Measurements from ENCODE around the gene ETS1.

ETS1 gene

DNA sequence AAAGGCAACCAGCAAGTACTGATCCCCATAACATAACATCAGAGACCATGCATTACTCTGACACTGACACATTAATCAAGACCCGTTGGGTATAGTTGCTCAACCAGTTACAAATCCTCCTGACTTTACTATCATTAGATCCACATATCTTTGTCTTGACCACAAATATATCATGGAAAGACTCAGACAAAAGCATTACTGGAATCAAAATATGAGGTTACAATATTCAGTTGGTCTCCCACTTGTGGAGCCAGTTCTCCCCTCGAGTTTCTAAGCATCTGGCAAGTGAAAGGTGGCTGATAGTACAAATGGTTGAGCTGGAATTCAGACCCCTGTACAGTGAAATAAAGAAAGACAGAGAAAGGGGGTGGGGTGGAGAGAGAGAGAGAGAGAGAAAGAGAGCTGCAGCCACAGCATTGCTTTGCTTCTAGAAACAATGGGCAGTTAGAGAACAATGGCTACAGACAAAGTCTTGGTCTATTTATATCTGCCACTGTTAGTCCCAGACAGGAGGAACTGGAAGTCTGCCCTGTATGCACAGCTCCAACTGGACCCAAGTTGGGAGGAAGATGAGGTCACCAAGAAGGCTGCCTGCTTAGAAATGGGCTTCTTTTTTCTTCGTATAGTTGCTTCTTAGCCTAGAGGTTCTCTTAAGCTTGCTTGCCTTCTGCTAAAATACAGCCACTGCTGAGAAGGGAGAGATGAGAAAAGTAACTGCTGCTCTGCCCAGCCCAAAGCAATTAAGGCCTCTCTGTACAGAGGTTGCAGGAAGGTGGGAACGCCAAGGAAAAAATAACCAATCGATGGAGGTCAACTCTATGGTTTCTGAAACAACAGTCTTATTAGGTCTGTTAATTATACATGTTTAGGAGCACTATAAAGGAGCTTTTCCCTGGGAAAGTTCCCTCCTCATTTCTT lies 85.5 kb downstream of the ETS1 start:
- DNase-seq (ENCODE audit: low spot score): peak; percentile 97

DNA sequence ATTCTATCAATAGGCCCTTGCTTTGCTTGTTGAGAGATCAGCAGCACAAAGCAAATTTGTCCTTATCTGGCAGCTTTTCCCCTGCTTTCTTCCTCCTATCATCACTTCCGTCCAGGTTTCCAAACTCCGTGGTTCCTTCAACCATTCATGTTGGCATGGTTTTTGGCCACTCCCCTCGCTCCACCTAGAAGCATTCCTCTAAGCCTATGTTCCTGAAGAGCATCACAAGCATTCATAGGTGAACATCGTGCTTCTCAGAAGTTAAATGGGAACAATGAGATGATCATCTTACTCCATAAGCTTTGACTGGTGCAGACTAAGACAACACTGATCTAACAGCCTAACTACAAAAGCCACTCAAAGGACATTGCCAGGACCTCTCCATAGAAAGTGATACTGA lies 86.3 kb downstream of the ETS1 start:
- no peak for DNase-seq (ENCODE audit: low spot score)

DNA sequence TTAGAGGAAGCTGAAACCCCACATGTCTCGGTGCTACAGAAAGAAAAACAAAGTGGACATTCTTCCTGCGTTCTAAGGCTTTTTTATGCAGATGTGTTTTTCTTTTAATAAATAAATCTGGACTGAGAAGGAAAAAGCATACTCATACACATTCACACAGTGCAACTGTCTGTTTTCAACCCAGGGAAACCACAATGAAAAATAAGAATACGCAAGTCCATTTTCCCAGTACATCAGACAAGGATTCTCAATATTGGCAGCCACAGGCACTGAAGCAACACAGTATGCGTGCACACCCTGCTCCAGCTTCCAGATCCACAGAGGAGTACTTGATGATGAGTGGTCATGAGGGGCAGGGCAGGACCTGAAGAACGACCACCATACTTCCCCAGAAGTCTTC lies 86.9 kb downstream of the ETS1 start:
- no peak for DNase-seq (ENCODE audit: low spot score)

DNA sequence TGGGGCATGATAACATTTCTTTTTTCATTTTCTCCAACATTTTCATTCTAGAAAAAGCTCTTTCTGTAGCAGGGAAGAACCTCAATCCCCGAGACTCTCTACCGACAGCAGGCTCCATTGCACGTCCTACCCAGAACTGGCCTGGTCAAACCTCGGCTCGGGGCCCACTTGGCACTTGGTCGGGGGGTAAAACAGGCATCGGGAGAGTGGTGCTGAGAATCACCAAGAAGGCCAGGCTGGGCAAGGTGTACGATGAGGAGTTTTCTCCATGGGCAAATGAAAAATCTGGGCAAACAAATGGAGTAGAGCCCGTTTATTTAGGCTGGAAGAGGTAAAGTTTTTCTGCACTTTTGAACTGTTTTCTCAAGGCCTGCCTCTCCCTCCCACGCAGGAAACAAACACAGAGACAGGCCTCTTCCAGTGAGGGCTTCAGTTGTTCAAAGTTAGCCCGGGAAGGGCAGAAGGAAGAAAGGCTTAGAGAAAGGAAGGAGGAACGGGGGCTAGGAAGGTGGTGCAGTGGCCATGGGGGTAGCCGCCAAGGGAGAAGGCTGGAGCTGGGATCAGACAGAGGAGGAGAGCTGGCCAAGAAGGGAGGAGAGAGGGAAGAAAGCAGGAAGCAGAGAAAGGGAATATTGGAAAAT lies 87.6 kb downstream of the ETS1 start:
- DNase-seq (ENCODE audit: low spot score): no peak

DNA sequence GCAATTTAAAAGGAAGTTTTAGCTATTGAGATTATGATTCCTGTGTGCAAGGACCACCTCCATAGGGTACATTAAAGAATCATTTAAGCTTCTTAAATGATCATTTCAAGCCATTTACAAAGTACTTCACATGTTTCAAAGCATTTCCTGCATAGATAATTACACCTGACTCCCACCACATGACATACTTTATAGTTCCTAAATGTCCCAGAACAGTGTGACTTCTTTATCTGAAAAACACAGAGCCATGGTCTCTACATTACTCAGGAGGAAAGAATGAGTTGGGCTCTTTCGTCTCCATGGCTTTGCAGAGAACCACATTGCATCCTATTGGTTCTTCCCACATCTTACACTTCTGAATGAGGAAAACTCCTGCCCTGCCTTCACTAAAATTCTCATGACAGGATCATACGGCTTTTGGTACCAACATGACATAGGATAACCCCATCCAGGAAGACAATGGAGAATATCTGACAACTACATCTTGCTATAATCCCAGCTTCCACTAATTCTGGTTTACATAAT lies 88.6 kb downstream of the ETS1 start:
- no peak for DNase-seq (ENCODE audit: low spot score)

DNA sequence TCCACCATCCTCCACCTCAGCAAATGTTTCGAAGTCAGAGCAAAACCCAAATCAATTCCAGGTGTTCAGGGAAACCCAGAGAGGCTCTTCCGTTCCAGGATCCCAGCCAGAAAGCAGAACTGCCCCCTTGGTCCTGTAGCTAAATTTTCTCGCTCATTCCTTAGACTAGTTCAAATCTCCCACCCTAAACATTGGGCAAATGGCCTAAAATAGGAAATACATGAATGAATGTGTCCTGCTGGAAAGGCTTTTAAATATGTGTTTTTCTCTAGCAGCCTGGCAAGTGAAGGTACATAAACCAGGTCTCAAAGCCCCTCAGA lies 89.6 kb downstream of the ETS1 start:
- no peak for DNase-seq (ENCODE audit: low spot score)

DNA sequence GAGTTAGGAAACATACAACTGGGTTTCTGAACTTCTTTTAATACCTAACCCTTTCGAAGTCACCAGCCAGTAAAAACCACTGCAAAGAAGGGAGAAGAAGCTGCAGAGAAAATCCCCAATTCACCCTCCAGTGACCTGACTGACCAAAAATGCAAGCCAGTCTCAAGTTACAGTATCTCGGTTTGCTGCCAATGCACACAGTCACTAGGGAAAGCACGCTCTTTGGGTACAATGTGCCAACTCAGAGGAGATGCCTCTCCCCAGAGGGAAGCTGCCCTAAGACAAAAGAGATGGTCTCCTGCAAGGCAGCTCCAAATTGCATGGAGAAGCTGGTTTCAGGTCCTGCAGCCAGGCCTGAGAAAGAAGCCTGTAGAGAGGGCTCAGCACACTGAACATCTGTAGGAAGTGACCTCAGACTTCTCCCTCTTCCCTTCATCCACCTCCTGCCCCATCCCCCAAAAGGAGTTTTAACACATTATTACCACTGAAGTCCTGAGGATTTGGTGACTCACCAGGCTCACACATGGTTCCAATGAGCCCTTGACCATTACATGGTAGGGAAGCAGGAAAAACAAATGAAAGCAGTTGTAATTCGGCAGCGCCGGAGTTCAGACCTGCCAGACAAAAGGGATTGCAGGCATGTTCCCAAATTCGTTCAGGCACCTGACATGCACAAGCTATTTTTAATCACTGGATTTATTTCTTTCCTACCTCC lies 90.1 kb downstream of the ETS1 start:
- DNase-seq (ENCODE audit: low spot score): peak; percentile 78

DNA sequence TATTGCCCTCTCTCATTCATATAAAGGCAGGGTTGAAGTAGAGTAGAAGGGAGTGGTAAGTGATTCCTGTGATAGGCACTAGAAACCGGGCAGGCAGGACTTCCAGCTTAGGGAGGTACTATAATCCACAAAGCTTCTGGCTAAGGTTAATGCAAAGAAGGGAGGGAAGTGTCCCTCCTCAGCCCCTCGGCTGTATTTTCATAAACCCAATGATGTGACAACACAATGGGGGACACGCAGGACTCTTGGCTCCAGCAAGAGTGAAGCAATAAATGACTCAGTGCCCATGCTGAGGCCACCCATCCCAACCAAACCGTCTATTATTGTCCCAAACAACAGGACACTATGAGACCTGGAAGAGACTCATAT lies 90.7 kb downstream of the ETS1 start:
- DNase-seq (ENCODE audit: low spot score): no peak

DNA sequence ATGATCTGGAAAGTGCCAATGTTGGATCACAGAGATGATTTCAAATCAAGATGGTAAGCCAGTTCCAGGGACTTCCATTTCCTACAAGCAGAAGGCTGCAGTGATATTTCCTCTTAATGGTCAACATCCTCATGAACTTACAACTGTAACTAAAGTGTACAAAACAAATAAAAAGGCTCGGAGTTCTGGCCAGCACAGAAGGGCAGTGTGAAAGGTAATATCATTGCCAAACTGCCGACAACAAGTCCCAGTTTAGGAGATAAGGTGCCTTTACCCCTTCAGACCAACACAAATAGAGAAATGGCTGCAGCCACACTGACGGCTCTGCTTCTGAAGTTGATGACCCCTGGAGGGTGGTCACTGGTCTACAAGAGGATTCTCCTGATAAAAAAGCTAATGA lies 91.1 kb downstream of the ETS1 start:
- DNase-seq (ENCODE audit: low spot score): no peak

DNA sequence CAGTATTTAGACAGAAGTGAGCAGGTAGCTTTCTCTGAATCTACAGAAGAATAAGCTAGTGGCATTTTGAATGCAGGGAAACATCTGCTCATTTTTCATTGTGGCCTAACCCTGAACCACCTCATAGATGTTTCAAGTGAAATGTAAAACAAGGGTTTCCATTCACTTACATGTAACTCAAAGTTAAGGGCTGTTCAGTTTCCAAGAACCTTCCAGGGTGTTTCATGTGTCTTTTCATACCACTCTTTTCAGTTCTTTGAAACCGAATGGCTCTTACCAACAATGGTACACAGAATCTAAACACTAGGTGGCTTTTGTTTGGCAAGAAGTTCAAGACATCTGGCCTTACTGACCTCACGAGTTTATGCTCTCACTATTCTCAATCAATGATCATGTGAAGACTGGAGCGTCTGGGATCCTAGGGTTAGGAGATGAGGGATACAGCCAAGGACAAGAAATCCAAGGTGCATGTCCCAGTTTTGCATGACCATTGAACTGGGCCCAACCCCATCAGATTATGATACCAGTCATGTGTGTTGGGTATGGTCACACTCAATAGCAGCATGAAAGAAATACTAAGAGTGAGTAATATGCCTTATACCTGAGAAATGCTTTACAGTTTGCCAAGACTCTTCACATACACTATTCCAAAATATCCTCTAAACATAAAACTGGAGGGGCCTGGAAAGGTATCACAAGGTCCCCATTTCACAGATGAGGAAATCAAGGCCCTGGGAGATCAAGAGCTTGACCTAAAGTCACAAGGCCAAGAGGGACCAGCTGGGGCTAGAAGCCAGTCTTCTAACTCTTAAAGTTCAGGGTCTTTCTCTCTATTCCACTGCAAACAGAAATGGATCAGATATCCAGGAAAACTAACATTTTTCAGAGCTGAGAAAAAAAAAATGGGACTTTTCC lies 92.7 kb downstream of the ETS1 start:
- DNase-seq (ENCODE audit: low spot score): no peak

DNA sequence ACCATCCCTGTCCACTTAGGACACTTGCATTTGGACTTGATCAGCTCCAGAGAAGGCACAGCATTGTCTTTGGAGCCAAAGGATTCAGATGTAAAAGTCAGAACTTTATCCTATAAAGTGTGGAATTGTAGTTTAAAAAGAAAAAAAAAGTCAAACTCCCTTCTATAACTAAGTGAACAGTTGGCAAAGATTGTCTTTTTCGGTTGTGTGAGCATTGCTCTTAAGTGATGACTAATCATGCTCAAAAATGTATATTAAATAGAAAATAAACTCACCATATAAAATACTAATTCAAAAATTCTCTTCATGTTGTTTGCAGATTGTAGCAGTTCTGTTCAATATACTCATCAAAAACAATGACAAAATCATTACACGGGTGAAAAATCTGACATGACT lies 93.8 kb downstream of the ETS1 start:
- DNase-seq (ENCODE audit: low spot score): no peak

DNA sequence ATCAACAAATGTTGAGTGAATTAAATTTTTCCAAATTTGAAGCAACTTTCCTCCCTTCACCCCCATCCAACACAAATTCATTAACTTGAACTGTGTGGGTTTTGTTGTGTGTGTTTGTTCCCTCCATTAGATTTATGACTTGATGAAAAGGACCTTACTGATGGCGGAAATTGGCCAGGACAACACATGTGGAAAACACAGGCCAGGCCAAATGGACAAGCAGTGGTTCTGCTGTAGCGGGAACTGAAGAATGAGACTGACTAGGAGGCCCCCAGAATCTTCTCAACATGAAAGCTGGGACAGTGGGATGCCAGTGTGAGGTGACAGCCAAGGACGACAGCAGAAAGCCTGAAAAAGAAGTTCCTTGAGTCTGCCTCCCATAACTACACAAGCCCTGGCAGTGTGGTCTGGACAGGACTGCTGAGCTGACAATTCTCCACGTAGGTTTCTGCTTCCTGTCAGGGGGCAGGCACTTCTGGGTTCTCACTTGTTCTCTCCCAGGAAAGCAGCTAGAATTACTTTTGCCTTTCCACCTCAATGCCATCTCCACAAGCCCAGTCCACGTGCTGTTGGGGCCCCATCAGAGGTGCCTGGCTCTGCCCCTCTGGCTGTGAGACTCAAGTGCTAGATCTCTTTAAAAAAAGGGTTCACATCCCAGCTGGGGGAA lies 94.3 kb downstream of the ETS1 start:
- DNase-seq (ENCODE audit: low spot score): no peak

DNA sequence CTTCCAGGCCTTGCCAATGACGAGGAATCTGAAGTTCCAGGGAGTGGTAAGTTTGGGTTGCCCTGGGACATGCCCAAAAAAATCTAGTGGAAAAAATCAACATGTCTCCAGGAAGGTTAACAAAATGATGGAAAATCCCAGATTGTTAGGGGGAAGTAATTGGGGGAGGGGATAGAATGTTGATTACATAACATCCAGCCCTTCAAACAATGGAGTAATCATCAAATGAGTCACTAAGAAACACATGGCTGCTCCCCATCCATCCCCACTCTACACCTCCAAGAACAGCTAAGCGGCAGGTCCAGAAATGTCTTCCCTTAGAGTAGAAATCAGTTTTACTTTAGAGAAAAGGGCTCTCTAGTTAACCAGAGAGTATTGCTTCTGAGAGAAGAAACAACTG lies 94.9 kb downstream of the ETS1 start:
- DNase-seq (ENCODE audit: low spot score): no peak

DNA sequence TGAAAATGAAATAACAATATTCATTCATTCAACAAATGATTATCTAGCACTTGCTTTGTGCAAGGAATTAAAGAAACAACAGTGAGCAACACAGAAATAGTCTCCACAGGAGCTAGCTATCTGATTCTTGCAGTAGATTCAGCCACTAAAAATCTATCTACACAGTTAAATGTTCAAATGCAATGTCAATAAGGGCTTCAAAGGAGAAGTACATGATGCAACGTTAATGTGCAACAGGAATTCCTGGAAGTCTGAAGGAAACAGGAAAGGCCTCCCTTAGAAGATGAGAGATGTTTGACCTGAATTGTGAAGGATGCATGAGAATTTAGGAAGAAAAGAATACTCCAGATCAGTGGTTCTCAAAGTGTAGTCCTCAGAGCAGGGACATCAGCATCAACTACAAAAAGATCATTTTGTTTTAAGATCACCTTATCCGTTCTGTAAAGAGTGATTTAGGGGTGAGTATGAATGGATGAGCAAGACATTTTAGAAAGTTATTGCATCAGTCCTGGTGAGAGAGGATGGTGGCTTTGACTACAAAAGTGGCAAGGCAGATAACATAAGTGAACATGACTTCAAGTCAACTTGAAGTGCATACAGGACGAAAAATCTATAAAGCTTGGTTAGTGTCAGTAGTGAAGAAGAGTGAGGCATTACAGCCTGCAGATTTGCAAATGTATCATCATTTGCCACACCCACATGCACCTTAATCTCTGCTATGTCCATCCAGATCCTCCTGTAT lies 96.0 kb downstream of the ETS1 start:
- DNase-seq (ENCODE audit: low spot score): no peak

DNA sequence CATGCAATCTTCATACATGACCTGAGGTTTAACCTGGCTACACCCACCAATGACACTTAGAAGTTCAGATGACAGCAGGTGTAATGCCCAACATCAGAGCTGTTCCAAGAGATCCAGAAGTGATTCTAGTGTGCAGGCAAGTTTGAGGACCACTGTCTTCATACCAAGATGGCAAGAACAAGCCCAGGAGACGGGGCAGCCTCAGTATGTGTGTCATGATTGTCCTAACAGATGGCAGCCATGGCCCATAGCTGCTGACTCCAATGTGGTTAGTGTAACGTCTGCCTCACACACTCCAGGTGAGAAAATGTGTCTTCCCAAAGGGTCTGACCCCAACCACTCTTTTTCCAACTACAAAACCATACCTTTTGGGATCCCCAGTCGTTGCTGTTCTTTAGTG lies 97.3 kb downstream of the ETS1 start:
- no peak for DNase-seq (ENCODE audit: low spot score)

DNA sequence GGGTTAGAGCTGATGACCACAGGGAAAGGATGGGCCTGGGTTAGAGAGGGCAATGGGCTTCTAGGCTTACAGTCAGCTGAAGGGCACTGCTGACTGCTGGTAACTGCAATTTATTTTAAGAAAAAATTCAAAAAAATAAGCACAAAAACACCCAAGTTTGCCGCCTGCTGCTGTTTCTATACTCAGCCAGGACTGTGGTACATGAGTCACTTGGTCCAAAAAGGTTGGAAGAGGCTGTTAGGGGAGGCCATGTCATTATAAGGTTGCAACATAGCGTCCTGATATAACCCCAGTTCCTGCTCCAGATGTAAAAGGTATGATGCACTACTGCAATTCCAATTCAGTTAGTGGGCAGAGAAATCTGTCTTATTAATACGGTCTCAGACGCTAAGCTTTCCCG lies 98.9 kb downstream of the ETS1 start:
- no peak for DNase-seq (ENCODE audit: low spot score)

DNA sequence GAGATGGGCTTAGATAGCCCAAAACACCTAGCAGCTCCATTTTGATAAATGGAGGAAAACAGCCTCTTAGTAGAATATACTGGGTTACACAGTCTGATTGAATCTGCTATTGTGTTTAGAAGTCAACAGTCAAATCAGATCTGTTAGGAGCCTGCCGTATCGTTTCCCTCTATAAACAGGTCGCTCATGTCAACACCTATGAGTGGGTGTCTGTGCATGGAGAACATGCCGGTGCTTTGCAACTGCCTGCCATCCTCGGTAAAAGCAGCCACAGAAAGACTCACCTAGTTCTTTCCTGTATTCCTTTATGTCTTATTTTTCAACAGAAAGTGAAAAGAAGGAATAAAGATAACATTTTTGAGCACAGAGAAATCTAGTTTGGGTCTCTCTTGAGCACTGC lies 99.4 kb downstream of the ETS1 start:
- DNase-seq (ENCODE audit: low spot score): no peak

DNA sequence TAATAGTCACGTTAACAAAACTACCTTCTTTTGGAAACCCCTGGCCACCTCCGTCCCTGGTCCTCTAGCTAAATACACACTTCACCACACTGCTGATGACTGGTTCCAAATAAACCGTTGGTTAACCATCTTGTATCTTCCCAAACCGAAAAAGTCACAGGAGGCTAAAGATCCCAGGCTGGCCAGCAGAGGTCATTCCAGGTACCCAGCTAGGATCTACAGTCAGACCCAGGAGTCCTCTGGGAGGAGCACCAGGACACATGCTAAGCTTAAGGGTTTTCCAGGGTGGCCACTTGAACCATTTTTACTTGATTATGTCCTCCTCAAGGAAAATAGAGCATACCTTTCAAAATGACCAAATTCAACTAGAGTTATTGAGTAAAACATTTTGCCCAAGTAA lies 103.2 kb downstream of the ETS1 start:
- no peak for DNase-seq (ENCODE audit: low spot score)

DNA sequence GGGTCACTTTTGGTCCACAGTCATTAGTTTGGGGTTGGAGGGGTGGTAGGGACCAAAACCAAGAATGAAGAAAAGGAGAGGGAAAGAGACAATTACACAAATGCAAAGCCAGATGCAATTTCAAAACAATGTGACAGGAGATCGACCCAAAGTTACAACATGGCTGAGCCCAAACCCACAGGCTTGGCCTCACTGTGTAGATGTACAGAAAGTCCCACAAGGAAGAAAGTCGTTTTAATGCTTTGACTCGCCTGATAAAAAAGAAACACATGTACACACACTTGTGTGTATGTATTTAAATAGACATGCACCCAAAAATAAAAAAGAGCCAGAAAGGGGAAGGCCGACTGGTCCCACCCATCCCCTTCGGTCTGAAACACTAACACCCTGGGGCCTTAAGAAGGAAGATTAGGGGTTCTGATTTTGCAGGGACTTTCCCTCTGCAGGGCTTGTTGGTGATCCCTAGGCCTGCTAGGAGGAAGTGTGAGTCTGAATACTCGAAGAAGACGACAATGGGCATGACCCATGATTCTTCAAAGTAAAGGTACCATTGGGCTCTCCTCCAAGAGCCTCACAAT lies 104.1 kb downstream of the ETS1 start:
- no peak for DNase-seq (ENCODE audit: low spot score)

DNA sequence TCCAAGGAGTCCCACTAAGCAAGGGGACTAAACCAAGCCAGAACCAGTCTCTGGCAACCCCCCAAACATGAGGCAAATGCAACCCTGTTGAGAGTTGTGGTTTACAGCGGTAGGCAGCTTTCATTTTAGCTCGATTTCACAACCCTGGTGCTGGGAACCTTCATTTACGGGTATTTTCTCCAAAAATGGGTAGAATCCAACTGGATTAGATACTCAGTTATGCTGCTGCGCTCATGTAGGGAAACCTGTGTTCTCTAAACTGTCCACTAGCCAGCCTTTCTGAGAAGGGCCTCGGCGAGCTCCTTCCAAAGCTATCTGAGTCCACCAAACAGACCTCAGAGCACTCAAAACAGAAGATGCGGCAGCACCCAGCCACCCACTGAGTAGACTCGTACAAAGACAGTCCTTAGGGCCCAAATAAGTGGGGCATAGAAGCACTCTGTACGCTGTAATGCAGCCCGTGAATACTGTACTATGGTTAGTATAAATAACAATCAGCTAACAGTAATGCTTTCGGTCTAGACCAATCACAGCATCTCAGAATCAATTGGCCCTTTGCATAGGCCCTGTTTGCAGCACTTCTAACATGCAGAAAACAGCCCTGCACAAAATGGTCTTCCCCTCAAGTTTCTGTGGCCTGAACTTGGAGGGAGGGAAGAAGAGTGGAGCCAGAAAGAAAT lies 104.7 kb downstream of the ETS1 start:
- no peak for DNase-seq (ENCODE audit: low spot score)
